PC-9 (cell line): ENCODE measurements around the gene IGFBP4. TPM values are rescaled to one million over a fixed set of nuclear protein-coding genes. Genes with fewer than 3 reads are reported as not detected.

ENCODE experiments used
- BruUV-seq: library from RNA; stranded (reverse); fragments of 400-500 nt; replicated peaks from 2 replicates; lab custom pipeline; 2021; lab: Mats Ljungman, UMichigan
- CTCF ChIA-PET: fragments of 300-600 bp; sonication (Branson Sonifier 250); formaldehyde crosslinking; loops from one replicate; lab custom pipeline; 2022; ENCODE audit warnings: antibody characterized with exemption; lab: Charles Lee
- POLR2A ChIA-PET: fragments of 300-600 bp; sonication (Branson Sonifier 250); formaldehyde crosslinking; loops from one replicate; lab custom pipeline; 2022; ENCODE audit warnings: antibody characterized with exemption; ENCODE audit not compliant: unreplicated experiment; lab: Charles Lee
- DNase-seq, 2 experiments: peaks; one replicate each; pipeline versions ENCODE4 v3.0.0 to v3.0.0-alpha.2; 2015 to 2022; ENCODE audit warnings: mixed read lengths in 1 of 2
- H2AFZ ChIP-seq: fragments of 200-600 bp; sonication (generic); 2 replicates; pipeline ENCODE4 v1.8.1; 2017; ENCODE audit warnings: antibody characterized with exemption
- H3F3A ChIP-seq: fragments of 200-600 bp; sonication (generic); 2 replicates; pipeline ENCODE4 v1.8.1; 2017; ENCODE audit warnings: antibody characterized with exemption, mild to moderate bottlenecking, low read depth; ENCODE audit not compliant: insufficient read depth
- H3K27ac ChIP-seq: fragments of 200-600 bp; sonication (generic); 2 replicates; pipeline ENCODE4 v1.6.1; 2016; ENCODE audit warnings: mixed run types
- H3K27me3 ChIP-seq: fragments of 200-600 bp; sonication (generic); 2 replicates; pipeline ENCODE4 v1.6.1; 2016; ENCODE audit warnings: low read depth, mixed run types; ENCODE audit not compliant: insufficient read depth
- H3K36me3 ChIP-seq: fragments of 200-600 bp; sonication (generic); 2 replicates; pipeline ENCODE4 v1.6.1; 2016; ENCODE audit warnings: low read depth, mixed run types
- H3K4me1 ChIP-seq: fragments of 200-600 bp; sonication (generic); replicated peaks from 2 replicates; pipeline ENCODE4 v1.6.1; 2016; ENCODE audit warnings: mixed run types; ENCODE audit not compliant: insufficient read depth
- H3K4me2 ChIP-seq: fragments of 200-600 bp; sonication (generic); 2 replicates; pipeline ENCODE4 v1.6.1; 2017; ENCODE audit warnings: mixed run types
- H3K4me3 ChIP-seq: fragments of 200-600 bp; sonication (generic); 2 replicates; pipeline ENCODE4 v1.6.1; 2016; ENCODE audit warnings: mixed run types
- H3K79me2 ChIP-seq: fragments of 200-600 bp; sonication (generic); 2 replicates; pipeline ENCODE4 v1.6.1; 2017; ENCODE audit warnings: low read depth, mixed run types
- H3K9me2 ChIP-seq: fragments of 200-600 bp; sonication (generic); 2 replicates; pipeline ENCODE4 v1.8.1; 2017; ENCODE audit warnings: mild to moderate bottlenecking; ENCODE audit not compliant: insufficient read depth
- H3K9me3 ChIP-seq: fragments of 200-600 bp; sonication (generic); 2 replicates; pipeline ENCODE4 v1.8.1; 2016; ENCODE audit warnings: low read depth; ENCODE audit not compliant: insufficient read depth
- H4K20me1 ChIP-seq: fragments of 200-600 bp; sonication (generic); 2 replicates; pipeline ENCODE4 v1.8.1; 2017; ENCODE audit not compliant: insufficient read depth
- EZH2 ChIP-seq: fragments of 200-600 bp; sonication (generic); IDR thresholded peaks from 2 replicates; pipeline ENCODE4 v1.8.0; 2017; ENCODE audit warnings: antibody characterized with exemption, low read depth
- intact Hi-C: fragments of 100-400 bp; cut with micrococcal nuclease; formaldehyde crosslinking; loops from one replicate; pipeline ENCODE4 v1.10.0; 2022; ENCODE audit not compliant: unreplicated experiment
- total RNA-seq: library from RNA; stranded (reverse); gene quantifications from 2 replicates; pipeline ENCODE4 v1.2.3, GENCODE V29; 2021
- TF ChIP-seq, protein P1 (sequence below): fragments of 200-600 bp; sonication (generic); conservative IDR thresholded peaks from 2 replicates; pipeline ENCODE4 v1.6.1; 2017; ENCODE audit warnings: mixed run types, antibody characterized with exemption, mild to moderate bottlenecking, moderate library complexity

Gene IGFBP4
- total RNA-seq, 1 experiment from 2014 or later = 138 TPM

GRCh38 chr17:40467281-40467867 lies 24.1 kb downstream of the IGFBP4 start:
- Histone ChIP-seq H3K79me2 (no peaks in the 10 kb centered on the region), H3K9me3 (no peaks in the 10 kb centered on the region), H4K20me1 (no peaks in the 10 kb centered on the region), H3K27me3 (no peaks in the 10 kb centered on the region), H3K4me2 (no peak overlapping the region), H3K4me3 (no peak overlapping the region), H2AFZ (no peak overlapping the region), H3K36me3 (no peaks in the 10 kb centered on the region), H3K27ac (no peak overlapping the region), H3K9me2 (no peaks in the 10 kb centered on the region), H3F3A (0 out of 2 replicates have a peak, but pooled peaks cover 6% of the 10 kb centered on the region), H3K4me1 (no peaks in the 10 kb centered on the region)
- CTCF ChIA-PET = interaction anchor here (0.6 kb wide), 1 partner anchor 320 kb away, joined by 3 read pairs; no protein-coding TSS in a partner anchor
- intact Hi-C loops = no loop called here
- BruUV-seq = no TSS peak
- TF ChIP-seq EZH2 = no peak
- TF ChIP-seq, protein P1, sequence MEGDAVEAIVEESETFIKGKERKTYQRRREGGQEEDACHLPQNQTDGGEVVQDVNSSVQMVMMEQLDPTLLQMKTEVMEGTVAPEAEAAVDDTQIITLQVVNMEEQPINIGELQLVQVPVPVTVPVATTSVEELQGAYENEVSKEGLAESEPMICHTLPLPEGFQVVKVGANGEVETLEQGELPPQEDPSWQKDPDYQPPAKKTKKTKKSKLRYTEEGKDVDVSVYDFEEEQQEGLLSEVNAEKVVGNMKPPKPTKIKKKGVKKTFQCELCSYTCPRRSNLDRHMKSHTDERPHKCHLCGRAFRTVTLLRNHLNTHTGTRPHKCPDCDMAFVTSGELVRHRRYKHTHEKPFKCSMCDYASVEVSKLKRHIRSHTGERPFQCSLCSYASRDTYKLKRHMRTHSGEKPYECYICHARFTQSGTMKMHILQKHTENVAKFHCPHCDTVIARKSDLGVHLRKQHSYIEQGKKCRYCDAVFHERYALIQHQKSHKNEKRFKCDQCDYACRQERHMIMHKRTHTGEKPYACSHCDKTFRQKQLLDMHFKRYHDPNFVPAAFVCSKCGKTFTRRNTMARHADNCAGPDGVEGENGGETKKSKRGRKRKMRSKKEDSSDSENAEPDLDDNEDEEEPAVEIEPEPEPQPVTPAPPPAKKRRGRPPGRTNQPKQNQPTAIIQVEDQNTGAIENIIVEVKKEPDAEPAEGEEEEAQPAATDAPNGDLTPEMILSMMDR = no peak
- POLR2A ChIA-PET = no interaction called here
- DNase-seq = no peak

DNA sequence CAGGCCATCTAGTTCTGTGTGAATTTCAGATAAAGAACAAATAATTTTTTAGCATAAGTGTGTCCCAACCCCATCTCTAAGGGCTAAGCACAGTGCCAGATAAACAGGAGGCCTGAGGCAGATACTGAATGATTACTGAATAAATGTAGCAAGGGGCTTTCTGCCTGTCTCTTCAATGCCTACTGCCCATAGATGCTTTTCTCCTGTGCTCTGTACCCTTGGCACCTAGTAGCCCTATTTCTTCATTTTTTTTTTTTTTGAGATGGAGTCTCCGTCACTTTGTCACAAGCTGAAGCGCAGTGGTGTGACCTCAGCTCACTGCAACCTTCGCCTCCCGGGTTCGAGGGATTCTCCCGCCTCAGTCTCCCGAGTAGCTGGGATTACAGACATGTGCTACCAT lies 25.3 kb downstream of the IGFBP4 start:
- no peaks in the 10 kb centered on the region for H3K27me3 ChIP-seq
- no peak overlapping the region for H3K4me3 ChIP-seq
- 0 out of 2 replicates have a peak, but pooled peaks cover 7% of the 10 kb centered on the region for H3F3A ChIP-seq
- H2AFZ ChIP-seq = no peak overlapping the region
- no peaks in the 10 kb centered on the region for H3K79me2 ChIP-seq
- no peaks in the 10 kb centered on the region for H3K9me2 ChIP-seq
- CTCF ChIA-PET = no interaction called here
- no peaks in the 10 kb centered on the region for H3K9me3 ChIP-seq
- no peaks in the 10 kb centered on the region for H3K36me3 ChIP-seq
- POLR2A ChIA-PET = no interaction called here
- BruUV-seq = no TSS peak
- DNase-seq = no peak
- H3K4me2 ChIP-seq = no peak overlapping the region
- no peaks in the 10 kb centered on the region for H4K20me1 ChIP-seq
- no peak for TF ChIP-seq EZH2
- TF ChIP-seq, protein P1 = no peak
- intact Hi-C loops = no loop called here
- no peak overlapping the region for H3K27ac ChIP-seq
- no peaks in the 10 kb centered on the region for H3K4me1 ChIP-seq

DNA sequence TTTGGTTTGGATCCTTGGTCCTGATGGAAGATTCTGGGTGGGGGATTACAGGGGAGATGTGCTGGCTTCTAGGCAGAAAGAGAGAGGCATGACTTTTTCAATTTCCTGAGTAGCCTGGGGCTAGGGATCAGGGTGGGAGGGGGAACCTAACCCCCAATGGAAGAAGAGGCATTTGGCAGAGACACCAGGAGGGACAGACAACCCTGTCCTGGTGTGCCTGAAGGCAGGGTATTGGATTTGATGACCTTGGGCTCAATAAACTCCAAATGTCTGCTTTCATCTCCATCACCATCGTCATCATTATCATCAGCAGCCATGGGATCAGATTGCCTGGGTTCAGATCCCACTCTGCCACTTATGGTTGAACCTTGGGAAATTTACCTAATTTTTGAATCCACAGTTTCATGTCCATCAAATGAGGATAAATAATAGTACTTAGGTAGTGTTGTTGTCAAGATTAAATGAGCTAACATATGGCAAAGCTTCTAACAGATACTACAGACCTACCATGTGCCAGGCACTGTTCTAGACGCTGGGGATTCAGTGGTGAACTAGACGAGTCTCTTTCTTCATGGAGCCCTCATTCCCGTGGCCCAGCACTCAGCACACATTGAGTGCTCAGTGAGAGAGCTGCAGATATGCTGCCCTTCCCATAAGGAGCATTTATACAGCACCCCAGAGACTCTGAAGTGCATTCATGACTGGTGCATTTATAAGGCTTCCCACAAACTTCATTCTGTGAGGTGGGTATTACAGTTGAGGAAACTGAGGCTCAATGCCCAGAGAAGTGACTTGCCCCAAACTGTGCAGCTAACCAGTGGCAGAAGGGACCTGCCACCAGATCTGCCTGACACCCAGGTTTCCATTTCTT lies 26.8 kb downstream of the IGFBP4 start:
- TF ChIP-seq EZH2 = no peak
- TF ChIP-seq, protein P1 = no peak
- DNase-seq = no peak
- 0 out of 2 replicates have a peak, but pooled peaks cover 7% of the 10 kb centered on the region for H3F3A ChIP-seq
- H3K4me1 ChIP-seq = no peaks in the 10 kb centered on the region
- intact Hi-C loops = no loop called here
- H3K4me3 ChIP-seq = no peak overlapping the region
- CTCF ChIA-PET = no interaction called here
- H3K27ac ChIP-seq = no peak overlapping the region
- no peaks in the 10 kb centered on the region for H3K79me2 ChIP-seq
- no peak overlapping the region for H2AFZ ChIP-seq
- no TSS peak for BruUV-seq
- no peaks in the 10 kb centered on the region for H3K36me3 ChIP-seq
- H3K27me3 ChIP-seq = no peaks in the 10 kb centered on the region
- POLR2A ChIA-PET = interaction anchor here (0.6 kb wide), 1 partner anchor 160 kb away, joined by 3 read pairs; no protein-coding TSS in a partner anchor
- H4K20me1 ChIP-seq = no peaks in the 10 kb centered on the region
- no peaks in the 10 kb centered on the region for H3K9me3 ChIP-seq
- H3K4me2 ChIP-seq = no peak overlapping the region
- no peaks in the 10 kb centered on the region for H3K9me2 ChIP-seq
